Dermis microvascular lymphatic vessel endothelial cell (primary cell): ENCODE data around the gene PLOD2. TPM values are rescaled to one million over a fixed set of nuclear protein-coding genes. Genes with fewer than 3 reads are reported as not detected.
"Not testable (repeated sequence)": the region's sequence is repeated elsewhere in the genome, so short reads cannot be mapped to it uniquely, and the experiment has no call there.

Experiments used
- DNase-seq, 2 donors: peaks; one replicate each; pipeline versions ENCODE4 v3.0.0 to v3.0.0-alpha.2; 2010; ENCODE audit warnings: low read depth in 2 of 2
- total RNA-seq: library from RNA; depleted of rRNA; stranded (reverse); fragments of >200 nt; gene quantifications from 2 replicates; pipeline ENCODE4 v1.2.1, GENCODE V29; 2014

Gene PLOD2
- total RNA-seq, 1 donor from 2014 or later, result 81.0 TPM

DNA sequence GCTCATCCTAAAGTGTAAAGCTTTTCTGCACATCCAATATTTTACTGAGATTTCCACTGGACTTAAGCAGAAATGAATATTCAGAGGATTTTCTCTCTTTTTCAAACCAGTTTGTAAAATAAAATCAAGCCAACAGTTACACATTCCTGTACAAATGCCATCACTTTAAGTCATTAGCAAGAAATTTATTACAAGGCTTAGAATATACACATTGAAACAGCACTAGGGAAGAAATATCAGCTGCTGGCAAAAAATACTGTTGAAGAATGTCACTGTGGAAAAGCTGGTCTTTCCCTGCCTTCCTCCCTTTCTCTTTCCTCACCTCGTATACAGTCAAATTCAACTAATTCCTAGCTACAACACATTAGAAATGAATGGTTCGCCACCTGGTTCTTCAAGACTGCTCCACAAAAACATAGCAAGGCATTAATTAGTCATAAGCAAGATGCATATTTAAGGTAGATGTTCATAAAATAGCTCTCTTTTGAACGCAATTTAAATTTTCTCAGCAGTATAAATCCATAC is 21.3 kb downstream of the PLOD2 start:
- no peak for DNase-seq

DNA sequence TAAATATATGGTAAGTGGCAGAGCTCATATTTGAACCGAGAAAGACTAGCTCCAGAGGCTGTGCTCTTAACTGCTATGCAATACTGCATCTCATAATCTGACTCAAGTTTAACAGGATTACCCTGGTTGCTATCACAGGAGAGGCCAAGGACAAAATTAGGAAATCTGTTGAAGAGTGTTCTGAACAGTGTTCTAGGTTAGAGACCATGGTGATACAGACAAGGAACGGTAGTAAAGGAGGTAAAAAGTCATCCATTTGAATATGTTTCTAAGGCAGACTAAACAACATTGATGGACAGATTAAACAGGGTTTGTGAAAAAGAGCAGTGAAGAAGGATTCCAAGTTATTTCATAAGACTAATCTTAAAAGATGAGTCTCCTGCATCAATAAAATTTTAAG is 22.1 kb downstream of the PLOD2 start:
- DNase-seq, result no peak

DNA sequence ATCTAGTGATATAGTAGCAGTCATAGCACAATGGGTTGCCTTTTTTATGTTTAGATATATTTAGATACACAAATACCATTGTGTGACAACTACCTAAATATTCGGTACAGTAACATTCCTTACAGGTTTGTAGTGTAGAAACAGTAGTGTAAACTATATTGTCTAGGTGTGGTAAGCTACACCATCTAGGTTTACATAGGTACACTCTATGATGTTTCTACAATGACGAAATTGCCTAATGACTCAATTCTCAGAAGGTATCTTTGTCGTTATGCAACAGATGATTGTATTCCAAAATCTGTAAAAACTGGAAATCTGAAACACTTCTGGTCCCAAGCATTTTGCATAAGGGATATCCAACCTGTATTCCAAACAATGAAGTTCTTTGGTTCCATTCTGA is 24.3 kb downstream of the PLOD2 start:
- no peak for DNase-seq

DNA sequence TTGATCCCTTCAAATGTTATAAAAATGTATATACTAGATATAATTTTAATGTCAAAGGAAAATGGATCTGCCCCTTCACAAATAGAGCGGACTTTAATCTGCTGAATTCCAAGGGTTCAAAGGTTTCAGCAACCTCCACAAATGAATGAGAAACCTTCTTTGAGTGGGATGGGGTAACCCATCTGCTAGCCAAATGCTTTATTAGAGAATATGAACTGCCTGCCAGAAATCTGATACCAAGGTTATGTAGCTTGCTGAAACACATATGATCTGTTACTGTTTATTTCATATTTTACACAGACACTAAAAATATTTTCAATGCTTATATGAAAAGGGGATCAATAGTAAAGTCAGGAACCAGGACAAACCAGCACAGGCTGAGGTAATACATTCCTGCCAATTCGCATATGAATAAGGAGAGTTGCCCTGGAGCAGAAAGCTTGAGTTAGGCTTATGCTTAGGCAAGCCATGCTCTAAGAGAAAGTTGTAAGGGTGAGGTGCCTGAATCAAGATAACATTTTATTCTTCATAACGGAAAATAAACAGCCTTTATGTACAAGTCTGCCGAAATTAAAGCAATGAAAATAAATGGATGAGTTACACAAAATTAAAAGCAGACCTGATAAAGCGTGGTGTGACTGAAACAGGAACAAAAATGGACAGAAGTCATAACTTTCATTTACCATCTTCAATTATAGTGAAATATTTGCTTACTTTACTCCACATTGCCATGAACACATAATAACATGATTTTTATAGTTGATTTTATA is 26.5 kb downstream of the PLOD2 start:
- DNase-seq, result no peak

DNA sequence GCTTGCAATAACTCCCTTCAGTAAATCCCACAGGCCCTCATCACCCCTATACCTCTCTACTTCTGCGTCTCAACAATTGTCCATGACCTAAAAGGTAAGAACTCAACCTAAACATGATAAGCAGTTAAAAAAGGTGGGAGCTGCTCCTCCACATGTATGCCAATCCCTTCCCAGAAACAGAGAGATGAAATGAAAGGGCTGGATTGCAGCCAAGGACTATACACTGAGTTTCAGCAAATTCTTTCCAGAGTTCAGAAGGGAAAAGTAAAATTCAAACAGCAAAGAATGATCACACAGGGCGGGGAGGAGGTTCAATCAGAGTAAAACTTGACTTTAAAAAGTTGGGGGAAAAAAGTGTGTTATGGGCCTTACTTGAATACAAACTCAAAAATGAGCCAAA is 27.5 kb downstream of the PLOD2 start:
- DNase-seq, result peak in 1 of 2 donors; percentile 28

DNA sequence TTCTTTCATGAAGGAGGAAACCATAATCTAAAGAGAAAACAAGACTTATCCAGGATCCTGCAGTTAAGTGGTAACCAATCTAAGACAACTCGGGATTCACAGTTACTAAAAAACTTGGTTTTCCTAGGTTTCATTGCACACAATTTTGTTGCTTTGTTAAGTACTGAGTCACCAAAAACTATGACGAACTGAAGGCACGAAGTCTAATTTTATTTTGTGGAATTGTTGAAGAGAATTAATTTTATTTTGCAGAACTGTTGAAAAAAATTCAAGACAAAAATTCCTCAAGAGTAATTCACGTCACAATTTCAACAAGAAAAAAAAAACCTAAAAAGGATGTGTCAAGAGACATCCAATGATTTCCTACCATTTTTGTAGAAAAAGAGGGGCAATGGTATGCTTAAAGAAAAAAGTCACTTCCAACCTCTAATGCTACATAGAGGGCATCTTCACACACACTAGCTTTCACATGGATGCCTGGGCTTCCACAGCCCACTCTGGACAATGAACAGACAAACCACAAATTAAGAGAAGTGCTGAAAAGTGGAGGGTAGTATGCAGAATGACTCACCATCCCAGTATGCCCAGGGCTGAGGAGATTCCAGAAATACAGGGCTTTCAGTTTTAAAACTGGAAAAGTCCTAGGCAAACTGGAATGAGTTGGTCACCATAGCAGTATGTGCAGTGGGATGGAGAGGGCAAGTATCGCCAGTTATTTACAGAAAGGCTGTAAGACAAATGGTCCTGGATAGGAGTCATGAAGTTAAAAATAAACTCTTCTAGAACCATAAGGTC is 29.2 kb downstream of the PLOD2 start:
- DNase-seq, result peak in 1 of 2 donors; percentile 37

DNA sequence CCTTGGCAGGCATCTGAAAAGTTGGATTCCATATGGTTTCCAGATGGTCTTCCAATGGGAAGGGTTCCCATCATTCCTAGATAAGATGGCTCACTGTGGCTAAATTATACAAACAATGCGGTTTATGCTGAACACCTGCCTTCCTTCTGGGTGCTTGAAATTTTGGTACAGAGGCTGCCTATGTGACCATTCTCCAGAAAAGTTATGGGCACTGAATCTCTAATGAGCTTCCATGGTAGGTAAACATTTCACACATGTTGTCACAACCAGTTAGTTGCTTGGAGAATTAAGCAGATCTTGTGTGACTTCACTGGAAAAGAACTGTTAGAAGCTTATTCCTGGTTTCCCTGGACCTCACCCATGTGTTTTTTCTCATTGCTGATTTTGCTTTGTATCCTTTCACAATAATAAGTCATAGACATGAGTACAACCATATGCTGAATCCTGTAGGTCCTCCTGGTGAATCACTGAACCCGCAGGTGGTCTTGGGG is 30.1 kb downstream of the PLOD2 start:
- no peak for DNase-seq

DNA sequence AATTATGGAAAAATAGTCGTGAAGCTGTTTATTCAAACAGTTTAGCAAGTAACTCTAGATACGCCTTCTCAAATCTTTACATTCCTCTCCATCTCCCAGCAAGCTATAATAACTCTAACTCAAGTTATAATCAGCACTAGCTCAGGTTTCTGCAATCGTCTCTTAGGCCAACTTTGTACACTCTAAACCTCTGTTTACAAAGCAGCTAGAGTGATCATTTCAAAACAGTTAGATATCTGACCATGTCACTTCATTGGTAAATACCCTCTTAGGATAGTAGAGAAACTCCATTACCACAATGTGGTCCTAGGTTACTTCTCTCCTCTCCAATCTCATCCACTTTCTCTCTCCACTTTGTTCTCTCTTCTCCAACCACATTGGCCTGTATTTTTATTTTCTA is 31.2 kb downstream of the PLOD2 start:
- DNase-seq, result no peak

GRCh38 chr3:146128939-146129338 is 32.0 kb downstream of the PLOD2 start:
- no peak for DNase-seq

- DNase-seq, result no peak
These were observed 32.8 kb downstream of the PLOD2 start for GRCh38 chr3:146128179-146128578.

DNA sequence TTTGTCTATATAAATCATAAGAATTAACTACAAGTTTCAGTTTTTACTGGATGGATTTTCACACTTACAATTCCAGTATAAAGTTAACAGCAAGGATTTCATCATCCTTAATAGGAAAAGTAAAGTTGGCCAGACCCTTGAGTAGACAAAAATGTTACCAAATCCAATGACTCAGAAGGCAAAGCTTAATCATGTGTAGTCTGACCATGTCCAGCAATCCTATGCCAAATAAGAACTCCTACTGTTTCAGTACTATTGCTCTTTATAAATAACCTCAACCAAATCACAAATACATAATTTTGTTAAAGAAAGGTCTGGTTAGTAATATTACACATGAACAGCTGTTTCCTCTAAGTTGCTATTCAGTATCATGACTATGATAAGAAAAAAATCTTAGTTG is 35.0 kb downstream of the PLOD2 start:
- peak in 1 of 2 donors; percentile 73 for DNase-seq

- peak in 1 of 2 donors; percentile 32 for DNase-seq
These were observed 36.7 kb downstream of the PLOD2 start for GRCh38 chr3:146124126-146124801.

DNA sequence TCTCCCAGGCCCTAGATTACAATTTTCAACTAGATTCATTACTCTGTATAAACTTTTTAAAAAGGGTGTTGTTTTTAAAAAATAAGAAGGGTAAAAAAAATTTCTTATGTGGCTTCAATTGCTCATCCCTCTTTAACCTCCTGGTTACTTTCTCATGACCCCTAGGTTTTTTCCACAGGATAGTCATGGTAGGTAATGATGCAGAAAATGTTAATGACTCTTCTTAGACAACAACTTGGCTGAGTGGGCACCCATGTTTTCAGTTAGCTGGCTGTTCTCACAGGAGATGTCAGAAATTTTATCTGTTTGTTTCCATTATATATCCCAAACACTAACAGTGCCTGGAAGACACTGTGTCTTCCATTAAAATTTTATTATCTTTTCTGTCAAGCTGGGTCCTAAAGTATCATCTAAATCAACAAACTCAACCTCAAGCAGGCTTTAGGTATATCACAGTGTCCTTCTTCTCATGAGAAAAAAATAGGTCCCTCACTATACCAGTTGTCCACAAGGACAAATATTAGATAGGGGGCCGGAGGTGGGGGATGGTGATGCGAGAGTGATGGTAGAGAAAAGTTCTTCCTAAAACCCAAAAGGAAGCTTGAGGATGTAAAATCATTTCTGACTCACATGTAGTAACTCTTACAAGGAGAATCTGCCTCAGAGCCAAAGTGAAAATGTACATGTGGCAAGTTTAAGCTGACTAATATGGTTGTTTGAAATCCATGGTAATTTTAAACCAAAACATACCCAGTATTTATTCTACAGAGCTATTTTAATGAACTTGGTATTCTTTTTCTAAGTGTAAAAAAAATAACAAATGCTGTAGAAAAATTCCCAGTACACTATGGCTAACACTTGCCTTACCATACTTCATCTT is 43.3 kb downstream of the PLOD2 start:
- no peak for DNase-seq

DNA sequence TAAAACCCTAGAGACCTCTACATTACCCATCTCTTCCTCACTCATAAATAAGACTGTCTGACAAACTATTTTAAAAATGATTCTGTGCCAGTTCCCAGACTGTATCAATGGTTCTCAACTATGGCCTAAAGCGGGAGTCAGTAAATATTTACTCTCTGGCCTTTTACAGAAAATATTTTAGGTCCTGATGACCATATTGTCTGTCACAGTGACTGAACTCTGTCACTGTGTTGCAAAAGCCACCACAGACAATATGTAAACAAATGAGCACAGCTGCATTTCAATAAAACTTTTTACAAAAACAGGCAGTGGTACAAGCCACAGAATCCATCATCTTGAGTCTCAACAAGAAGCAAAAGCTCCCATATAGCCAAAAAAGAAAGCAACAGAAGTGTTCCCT is 45.4 kb downstream of the PLOD2 start:
- DNase-seq, result no peak

- not testable (repeated sequence) for DNase-seq
These were observed 47.2 kb downstream of the PLOD2 start for GRCh38 chr3:146113804-146114203.

DNA sequence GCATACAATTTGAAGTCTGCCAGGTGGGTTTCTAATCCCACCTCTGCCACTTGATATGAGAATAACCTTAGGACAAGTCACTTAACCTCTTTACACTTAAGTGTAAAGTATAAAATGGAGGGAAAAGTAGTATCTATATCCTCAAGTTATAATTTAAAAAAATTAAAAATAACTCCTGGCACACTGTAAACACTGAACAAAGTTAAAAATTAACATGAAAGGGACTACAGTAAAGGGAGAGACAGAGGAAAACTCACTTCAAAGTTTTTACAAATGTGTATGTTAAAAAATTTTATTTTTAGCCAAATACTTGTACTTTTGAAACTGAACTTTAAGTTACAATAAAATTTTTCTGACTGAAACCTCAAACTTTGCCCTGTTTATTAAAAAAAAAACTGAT is 49.6 kb downstream of the PLOD2 start:
- no peak for DNase-seq

DNA sequence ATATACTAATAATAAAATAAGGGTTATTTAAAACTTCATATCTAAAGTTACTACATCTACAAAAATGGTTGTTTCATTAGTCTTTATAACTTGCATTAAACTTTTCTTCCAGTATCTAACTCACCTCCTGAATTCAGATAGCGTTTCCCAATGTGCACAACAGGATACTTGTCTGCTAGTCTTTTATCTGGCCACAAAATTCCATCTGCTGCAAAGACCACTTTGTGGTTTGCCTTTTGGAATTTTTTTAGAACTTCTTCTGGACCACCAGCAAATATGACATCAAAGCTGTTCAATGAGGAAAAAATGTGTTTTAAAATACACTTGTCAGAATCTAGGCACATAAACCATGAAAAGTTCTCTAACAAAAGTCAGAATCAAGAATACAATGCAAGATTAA is 50.8 kb downstream of the PLOD2 start:
- DNase-seq, result no peak

DNA sequence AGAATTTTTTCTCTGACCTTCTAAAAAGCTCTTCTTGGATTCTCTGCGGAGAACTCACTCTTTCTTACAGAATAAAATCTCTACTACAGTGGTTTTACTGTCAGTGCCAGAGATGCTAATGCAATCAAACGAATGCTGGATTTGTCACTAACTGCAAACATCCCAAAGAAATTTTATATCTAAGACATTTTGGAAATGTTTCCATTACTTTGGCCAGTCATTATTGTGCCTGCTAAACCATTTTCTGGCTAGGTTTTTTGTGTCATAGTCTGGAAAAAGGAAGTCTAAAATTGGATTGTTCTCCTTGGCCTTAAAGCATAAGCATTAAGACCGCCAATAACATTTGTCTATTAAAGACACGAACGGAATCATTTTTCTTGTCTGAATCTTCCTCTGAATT is 54.0 kb downstream of the PLOD2 start:
- no peak for DNase-seq

DNA sequence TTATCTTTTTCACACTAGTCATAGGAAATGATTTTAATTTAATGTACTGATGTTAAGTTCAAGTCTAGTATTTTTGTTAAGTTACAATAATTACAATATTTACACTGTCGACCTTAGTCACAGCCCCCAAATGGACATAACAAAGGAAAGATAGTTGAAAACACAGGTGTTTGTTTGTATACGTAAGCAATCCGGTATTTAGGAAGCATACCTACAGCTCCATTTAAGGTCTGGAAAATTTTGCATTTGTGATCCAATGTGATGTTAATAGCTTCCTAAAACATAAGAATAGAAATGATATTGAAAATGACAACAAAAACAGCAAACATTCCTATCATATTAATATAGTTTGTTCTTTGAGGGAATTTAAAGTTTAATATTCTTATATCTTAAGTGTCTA is 56.9 kb downstream of the PLOD2 start:
- DNase-seq, result no peak

- DNase-seq, result no peak
These were observed 58.1 kb downstream of the PLOD2 start for GRCh38 chr3:146102885-146103284.

DNA sequence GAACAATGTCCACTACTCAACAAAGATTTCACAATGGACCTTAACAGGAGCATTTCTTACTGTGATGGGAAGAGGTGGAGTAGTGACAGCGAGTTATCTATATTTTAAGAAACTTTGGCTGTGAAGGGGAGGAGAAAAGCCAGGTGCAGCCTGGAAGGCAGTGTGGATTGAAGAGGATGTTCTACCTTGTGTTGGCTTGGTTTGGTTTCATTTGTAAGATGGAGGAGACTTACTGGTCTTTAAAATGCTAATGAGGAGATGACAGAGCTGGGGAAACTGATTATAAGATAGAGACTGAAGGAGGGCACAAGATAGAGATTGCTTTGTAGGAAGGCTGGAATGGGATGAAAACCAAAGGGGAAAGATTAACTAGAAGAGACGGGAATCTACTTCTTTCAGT is 59.4 kb downstream of the PLOD2 start:
- no peak for DNase-seq
